GM19099 (cell line): ENCODE measurements around the gene MKLN1.

Source experiments
- POLR2A ChIP-seq: IDR thresholded peaks from 3 replicates; pipeline ENCODE4 v1.6.1; 2011; ENCODE audit warnings: low read depth; ENCODE audit not compliant: insufficient read length; ENCODE audit errors: extremely low read depth

The MKLN1 gene

DNA sequence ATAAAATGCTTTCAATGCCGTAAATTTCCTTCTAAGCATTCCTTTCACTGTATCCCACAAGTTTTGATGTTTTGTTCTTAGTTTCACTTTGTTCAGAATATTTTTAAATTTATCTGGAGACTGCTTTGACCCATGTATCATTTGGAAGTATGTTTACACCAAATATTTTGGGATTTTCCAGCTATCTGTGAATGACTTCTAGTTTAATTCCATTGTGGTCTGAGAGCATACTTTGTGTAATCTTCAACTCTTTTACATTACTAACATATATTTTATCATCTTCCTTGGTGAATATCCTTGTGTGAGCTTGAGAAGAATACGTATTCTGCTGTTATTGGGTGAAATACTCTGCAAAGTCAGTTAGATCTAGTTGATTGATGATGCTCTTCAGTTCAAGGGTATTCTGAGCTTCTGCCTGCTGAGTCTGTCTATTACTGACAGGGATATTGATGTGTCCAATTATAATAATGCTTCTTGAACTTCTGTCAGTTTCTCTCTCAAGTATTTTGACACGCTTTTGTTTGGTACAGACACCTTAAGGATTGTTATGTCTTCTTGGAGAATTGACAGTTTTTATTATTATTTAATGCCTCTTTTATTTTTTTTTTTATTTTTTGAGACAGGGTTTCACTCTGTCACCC is 31.6 kb downstream of the MKLN1 start:
- TF ChIP-seq POLR2A = no peak

DNA sequence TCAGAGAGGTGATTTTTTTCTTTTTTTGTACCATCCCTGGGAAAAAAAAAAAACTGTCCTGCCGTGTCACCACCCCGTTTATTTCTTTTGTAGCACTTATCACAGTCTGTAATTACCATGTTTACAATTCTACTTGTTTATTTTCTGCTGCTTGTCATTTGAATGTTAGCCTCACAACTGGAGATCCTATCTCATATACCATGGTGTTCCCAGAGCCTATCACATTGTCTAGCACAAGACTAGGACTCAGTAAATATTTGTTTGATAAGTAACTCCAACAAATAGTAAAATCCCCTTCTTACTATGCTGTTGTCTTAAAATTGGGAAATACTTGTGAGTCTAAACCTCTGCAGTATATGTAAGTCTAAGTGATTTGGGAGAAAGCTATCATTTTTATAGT is 36.0 kb downstream of the MKLN1 start:
- no peak for TF ChIP-seq POLR2A

DNA sequence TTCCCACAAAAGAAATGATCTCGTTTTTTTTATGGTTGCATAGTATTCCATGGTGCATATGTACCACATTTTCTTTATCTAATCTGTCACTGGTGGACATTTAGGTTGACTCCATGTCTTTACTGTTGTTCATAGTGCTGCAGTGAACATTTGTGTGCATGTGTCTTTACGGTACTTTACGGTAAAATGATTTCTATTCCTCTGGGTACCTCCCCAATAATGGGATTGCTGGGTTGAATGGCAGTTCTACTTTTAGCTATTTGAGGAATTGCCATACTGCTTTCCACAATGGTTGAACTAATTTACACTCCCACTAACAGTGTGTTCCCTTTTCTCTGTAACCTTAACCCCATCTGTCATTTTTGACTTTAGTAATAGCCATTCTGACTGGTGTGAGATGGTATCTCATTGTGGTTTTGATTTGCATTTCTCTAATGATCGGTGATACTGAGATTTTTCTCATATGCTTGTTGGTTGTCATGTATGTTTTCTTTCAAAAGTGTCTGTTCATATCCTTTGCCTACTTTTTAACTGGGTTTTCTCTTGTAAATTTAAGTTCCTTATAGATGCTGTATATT is 37.2 kb downstream of the MKLN1 start:
- no peak for TF ChIP-seq POLR2A

DNA sequence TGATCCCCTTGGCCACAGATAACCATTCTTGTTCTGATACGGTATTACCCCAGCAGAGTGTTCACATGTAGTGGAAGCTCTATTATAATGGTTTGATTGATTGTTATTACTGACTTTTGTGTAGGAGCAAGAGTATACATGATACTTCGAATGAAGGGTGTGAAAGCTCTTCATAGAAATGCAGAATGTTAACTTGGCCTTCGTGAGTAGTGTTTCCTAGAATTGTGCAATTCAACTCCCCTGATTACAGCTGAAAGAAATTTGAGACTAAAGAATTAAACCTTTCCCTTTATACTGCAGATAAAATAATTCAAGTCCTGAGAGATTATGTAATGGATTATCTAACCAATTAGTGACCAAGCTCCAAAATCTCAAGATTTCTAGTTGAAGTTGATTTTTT is 38.2 kb downstream of the MKLN1 start:
- no peak for TF ChIP-seq POLR2A

DNA sequence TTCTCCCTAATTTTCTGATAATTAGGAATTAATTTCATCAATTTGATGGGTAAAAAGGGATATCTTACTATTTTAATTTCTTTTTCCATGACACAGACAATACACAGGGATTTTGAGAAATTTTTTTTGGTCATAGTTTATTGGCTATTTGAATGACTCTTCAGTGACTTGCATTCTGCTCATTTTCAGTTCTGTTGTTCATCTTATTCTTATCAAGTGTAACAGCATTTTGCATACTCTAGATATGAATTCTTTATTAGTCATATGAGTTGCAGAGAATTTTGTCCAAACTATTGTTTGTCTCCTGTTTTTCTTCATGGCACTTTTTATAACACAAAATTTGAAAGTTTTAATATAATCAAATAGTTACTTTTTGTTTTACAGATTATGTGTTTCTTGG is 41.7 kb downstream of the MKLN1 start:
- no peak for TF ChIP-seq POLR2A

DNA sequence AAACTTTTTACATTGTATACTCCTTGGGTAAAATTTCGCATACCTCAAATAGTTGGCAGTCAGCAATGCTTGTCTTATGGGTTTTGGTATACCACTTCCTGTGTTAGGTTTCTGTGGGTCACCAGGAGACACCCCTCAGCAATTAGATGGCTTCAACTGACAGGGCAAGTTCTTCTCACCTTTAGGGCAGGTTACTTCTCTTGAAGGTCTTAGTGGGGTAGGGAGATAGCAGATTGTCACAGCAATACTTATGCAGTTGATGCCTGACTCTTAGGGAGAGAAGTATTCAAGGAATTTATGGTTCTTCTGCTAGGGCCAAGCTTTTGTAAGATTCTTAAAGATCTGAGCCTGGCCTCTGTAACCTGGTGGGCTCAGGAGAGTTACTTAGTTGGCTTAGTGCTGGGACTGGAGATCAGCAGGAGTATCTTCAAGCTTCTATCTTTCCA is 42.9 kb downstream of the MKLN1 start:
- TF ChIP-seq POLR2A = no peak

DNA sequence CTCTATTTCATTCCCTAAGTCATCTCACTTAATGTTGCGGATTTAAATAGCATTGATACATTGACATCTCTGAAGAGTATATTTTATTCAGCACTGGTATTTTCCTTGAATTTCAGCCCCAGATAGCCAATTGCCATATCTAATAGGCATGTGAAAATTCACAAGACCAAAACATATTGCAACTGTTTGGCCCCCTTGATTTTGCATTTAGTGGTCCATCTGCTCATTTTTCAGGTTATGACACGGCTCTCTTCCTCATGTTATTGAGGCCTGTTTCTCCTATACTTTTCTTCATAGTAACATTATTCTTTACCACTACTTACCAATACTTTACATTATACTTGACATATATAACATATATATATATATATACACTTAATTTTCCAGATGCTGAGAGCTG is 43.7 kb downstream of the MKLN1 start:
- TF ChIP-seq POLR2A = no peak

DNA sequence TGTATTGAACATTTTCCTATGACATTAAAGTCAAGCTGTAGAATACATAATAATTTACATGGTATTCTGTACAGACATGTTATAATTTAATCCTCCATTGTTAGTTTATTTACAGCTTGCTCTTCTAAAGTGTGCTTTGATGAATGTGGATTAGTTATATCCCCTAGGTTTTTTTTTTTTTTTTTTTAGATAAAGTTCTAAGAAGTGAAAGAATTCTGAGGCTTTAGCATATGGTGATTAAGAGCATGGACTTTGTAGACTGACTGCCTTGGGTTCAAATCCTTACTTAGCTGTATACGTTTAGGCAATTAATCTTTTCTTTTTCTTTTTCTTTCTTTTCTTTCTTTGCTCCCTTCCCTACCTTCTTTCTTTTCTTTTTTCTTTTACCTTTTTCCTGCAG is 44.9 kb downstream of the MKLN1 start:
- TF ChIP-seq POLR2A = no peak

DNA sequence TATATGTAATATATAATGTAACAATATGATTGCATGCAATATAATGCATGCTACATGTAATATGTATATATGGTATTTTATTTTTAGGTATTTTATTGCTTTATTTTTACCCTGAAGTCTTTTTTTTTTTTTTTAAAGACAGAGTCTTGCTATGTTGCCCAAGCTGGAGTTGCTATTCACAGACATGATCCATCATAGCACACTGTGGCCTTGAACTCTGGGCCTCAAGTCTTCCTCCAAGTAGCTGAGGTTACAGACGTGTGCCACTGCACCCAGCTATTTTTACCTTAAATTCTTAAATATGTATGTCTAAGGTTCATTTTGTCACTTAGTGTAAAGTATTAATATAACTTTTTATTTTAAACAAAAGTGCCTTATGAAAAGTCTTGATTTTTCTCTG is 47.1 kb downstream of the MKLN1 start:
- no peak for TF ChIP-seq POLR2A

DNA sequence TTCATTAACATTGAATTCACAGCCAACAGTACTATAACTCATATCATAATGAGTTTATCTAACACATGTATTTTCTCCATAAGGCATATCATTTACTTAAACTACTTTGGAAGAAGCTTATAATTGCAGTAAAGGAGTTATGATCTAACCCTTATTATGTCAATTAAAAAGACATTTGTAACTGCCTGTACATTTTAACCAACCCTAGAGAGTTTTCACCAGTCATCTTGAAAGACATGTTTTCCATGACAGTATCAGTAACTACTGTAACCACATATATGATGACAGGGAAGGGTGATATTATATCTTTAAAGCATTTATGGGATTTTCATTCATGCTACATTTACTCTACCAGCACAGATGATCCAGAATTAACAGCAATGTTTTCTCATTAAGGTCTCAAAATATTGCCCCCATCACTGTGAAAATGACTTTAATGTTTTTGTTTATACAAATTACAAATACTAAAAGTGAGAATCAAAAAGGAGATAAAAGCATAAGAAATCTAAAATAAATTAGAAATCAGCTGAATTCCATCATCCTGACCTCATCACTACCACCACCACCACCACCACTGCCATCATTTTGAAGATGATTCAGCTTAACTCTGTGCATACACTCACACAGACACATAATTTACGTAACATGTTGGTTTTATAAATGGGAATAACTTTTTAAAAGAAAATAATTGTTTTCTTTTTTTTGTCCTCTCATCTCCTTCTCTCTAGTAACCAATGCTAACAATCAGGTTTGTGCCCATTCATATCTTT is 53.6 kb downstream of the MKLN1 start:
- no peak for TF ChIP-seq POLR2A

DNA sequence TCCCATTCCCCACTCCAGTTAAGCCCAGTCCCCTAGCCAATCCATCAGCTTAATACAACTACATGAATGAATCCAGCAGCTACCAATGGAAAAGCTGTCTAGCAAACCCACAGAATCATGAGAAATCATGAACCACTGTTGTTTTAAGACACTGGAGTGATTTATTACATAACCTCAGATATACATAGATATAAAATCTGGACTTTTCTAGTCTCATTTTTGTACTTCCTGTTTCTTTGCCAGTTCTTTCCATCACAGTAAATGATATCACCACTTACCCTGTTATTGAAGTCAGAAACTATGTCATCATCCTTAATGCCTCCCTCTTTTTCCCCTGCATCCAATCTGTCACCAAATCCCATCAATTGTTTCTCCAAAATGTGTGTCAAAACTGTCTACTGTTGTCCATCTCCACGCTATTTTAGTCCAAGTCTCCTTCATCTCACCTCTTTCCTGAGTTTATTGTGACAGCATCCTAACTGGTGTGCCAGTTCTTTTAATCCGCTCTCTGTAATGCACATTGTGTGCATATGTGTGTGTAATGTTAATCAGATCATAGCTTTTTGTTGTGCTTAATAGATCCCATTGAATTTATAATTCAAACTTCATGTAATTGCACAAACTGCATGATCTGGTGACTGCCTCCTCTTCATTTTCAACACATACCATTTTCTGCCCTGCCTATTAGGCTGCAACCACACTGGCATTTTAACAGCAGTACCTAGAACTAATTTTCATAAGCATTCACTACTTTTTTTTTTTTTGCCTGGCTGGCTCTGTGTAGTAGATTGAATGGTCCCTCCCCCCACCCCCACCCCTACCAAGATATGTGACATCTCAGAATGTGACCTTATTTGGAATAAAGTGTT is 56.0 kb downstream of the MKLN1 start:
- TF ChIP-seq POLR2A = no peak

DNA sequence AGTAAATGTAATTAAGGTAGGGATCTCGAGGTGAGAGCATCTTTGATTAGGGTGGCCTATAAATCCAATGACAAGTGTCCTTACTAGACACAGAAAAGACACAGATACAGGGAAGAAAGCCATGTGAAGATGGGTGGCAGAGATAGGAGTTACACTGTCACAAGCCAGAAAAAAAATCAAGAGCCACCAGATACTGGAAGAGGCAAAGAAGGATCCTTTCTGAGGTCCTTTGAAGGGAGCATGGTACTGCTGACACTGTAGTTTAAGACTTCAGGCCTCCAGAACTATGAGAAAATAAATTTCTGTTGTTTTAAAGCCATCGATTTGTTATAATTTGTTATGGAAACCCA is 56.6 kb downstream of the MKLN1 start:
- no peak for TF ChIP-seq POLR2A

DNA sequence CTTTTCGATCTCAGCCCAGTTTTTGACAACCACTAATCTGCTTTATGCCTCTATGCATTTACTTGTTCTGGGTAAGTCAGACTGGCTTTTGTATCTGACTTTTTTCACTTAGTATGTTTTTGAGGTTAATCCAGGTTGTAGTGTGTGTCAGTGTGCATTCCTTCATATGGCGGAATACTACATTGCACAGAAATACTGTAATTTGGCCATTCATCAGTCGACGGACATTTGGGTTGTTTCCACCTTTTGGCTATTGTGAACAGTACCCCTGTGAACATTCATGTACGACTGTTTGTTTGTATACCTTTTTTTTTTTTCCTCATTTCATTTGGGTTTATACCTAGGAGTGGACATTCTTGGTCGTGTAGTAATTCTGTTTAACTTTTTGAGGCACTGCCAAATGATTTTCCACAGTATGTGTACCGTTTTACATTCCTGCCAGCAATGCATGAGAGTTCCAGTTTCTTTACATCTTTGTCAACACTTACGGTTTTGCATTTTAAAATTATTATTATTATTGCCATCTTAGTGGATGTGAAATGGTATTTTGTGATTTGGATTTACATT is 57.4 kb downstream of the MKLN1 start:
- TF ChIP-seq POLR2A = no peak

DNA sequence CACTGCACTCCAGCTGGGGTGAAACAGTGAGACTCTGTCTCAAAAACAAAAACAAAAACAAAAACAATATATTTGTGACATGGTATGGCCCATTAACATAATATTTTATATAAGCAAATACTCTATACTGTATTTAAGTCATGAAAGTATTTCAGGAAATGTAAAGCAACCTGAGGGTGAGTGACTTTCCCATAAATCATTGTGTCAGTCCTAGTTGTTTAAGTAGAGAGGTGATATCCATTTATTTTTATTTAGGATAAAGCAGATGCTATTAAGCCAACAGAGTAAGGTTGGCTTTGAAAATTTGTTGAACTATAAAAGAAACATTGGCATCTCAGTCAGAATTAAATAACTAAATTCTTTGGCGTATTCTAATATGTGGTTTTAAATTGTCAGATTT is 60.5 kb downstream of the MKLN1 start:
- TF ChIP-seq POLR2A = no peak

DNA sequence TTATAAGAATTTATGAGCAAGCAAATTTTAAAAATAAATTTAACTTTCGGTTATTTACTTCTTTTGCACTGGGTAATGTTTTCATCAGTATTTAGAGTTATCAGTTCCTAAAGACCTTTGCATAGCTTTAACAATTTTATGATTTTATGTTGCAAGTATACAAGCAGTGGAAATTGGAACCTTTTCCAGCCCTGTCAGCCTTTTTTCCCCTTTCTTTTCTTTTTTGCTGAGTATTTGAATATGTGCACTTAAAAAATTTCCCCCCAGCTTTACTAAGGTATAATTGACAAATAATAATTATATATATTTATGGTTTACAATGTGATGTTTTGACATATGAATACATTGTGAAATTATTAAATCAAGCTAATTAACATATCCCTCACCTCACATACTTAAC is 62.6 kb downstream of the MKLN1 start:
- no peak for TF ChIP-seq POLR2A
